SK-N-SH (cell line): ENCODE results near the gene OR52A1. TPM values are rescaled to one million over a fixed set of nuclear protein-coding genes. Genes with fewer than 3 reads are reported as not detected.

Experiments
- CTCF ChIA-PET: fragments of 300-600, 350-600 bp; formaldehyde crosslinking; extraction: SDS; loops from one replicate; lab custom pipeline; 2021; lab: Yijun Ruan, JAX
- POLR2A ChIA-PET: fragments of 350-600 bp; sonication (Branson Sonifier 250); formaldehyde crosslinking; extraction: SDS; loops from one replicate; lab custom pipeline; 2020; ENCODE audit warnings: antibody characterized with exemption, inconsistent platforms; lab: Yijun Ruan, JAX
- DNase-seq: peaks from one replicate; pipeline ENCODE4 v3.0.0; 2012
- H2AFZ ChIP-seq: fragments of 200-600 bp; sonication (generic); 2 replicates; pipeline ENCODE4 v1.8.1; 2016; ENCODE audit warnings: antibody characterized with exemption, mild to moderate bottlenecking, low read depth
- H3F3A ChIP-seq: fragments of 200-600 bp; sonication (generic); replicated peaks from 2 replicates; pipeline ENCODE3; 2016; ENCODE audit warnings: antibody characterized with exemption, mild to moderate bottlenecking; ENCODE audit not compliant: insufficient read depth
- H3K27ac ChIP-seq, 2 experiments: fragments of 200-500 bp in 1 of 2; fragments of 200-600 bp in 1 of 2; sonication (Bioruptor generic) in 1 of 2; sonication (generic), shearing (Covaris generic) in 1 of 2; 2 replicates each; pipeline versions ENCODE4 v1.5.1 to v1.6.1; 2014 to 2016; ENCODE audit warnings: low read depth in 2 of 2, inconsistent platforms in 1 of 2, low read length in 1 of 2, mild to moderate bottlenecking in 1 of 2, mixed read lengths in 1 of 2
- H3K27me3 ChIP-seq: fragments of 200-600 bp; sonication (generic), shearing (Covaris generic); 2 replicates; pipeline ENCODE4 v1.6.1; 2016; ENCODE audit warnings: mixed run types; ENCODE audit not compliant: insufficient read depth
- H3K36me3 ChIP-seq, 2 experiments: fragments of 200-500 bp in 1 of 2; fragments of 200-600 bp in 1 of 2; sonication (Bioruptor generic) in 1 of 2; sonication (generic) in 1 of 2; replicated peaks in 1 of 2; 2 replicates each; pipeline versions ENCODE3 to v1.5.1; 2014 to 2016; ENCODE audit warnings: low read length in 1 of 2, mild to moderate bottlenecking in 1 of 2; ENCODE audit not compliant: insufficient read depth in 2 of 2, control insufficient read depth in 1 of 2
- H3K4me1 ChIP-seq, 2 experiments: fragments of 200-500 bp in 1 of 2; fragments of 200-600 bp in 1 of 2; sonication (Bioruptor generic) in 1 of 2; sonication (generic), shearing (Covaris generic) in 1 of 2; 2 replicates each; pipeline versions ENCODE4 v1.5.1 to v1.6.1; 2014 to 2016; ENCODE audit warnings: low read depth in 1 of 2, low read length in 1 of 2, mixed run types in 1 of 2; ENCODE audit not compliant: insufficient read depth in 2 of 2, control insufficient read depth in 1 of 2
- H3K4me2 ChIP-seq: fragments of 200-600 bp; sonication (generic), shearing (Covaris generic); 2 replicates; pipeline ENCODE4 v1.6.1; 2017; ENCODE audit warnings: mixed run types
- H3K4me3 ChIP-seq, 2 experiments: fragments of 200-500 bp in 1 of 2; fragments of 200-600 bp in 1 of 2; sonication (Bioruptor generic) in 1 of 2; sonication (generic), shearing (Covaris generic) in 1 of 2; 2 replicates each; pipeline versions ENCODE4 v1.5.1 to v1.8.1; 2014 to 2016; ENCODE audit warnings: low read depth in 2 of 2, inconsistent platforms in 1 of 2, low read length in 1 of 2, mild to moderate bottlenecking in 1 of 2, mixed read lengths in 1 of 2, moderate library complexity in 1 of 2
- H3K79me2 ChIP-seq: fragments of 200-600 bp; sonication (generic); 2 replicates; pipeline ENCODE4 v1.8.1; 2017; ENCODE audit warnings: mild to moderate bottlenecking; ENCODE audit not compliant: insufficient read depth
- H3K9ac ChIP-seq: fragments of 200-600 bp; sonication (generic); 2 replicates; pipeline ENCODE4 v1.6.1; 2017; ENCODE audit warnings: mixed run types
- H3K9me2 ChIP-seq: fragments of 200-600 bp; sonication (generic); 2 replicates; pipeline ENCODE4 v1.6.1; 2017; ENCODE audit warnings: mixed run types
- H3K9me3 ChIP-seq: fragments of 200-600 bp; sonication (generic); 2 replicates; pipeline ENCODE4 v1.6.1; 2017; ENCODE audit warnings: mixed run types, mild to moderate bottlenecking, moderate library complexity
- H4K20me1 ChIP-seq: fragments of 200-600 bp; sonication (generic); 2 replicates; pipeline ENCODE4 v1.6.1; 2017; ENCODE audit warnings: mild to moderate bottlenecking, mixed run types; ENCODE audit not compliant: insufficient read depth
- CHD2 ChIP-seq: fragments of 150-350 bp; IDR thresholded peaks from 2 replicates; pipeline ENCODE4 v1.6.1; 2018; ENCODE audit warnings: low read length; ENCODE audit not compliant: partially characterized antibody
- CTCF ChIP-seq: fragments of 200-600 bp; sonication (generic); IDR thresholded peaks from 2 replicates; pipeline ENCODE4 v1.6.1; 2017; ENCODE audit warnings: antibody characterized with exemption, mild to moderate bottlenecking, moderate library complexity
- ELF1 ChIP-seq: IDR thresholded peaks from 2 replicates; pipeline ENCODE4 v1.4.0; 2012
- EZH2phosphoT487 ChIP-seq: fragments of 200-600 bp; sonication (generic); IDR thresholded peaks from 2 replicates; pipeline ENCODE4 v1.6.1; 2017; ENCODE audit warnings: low read depth, mixed run types, mild to moderate bottlenecking, antibody characterized with exemption, moderate library complexity, borderline replicate concordance
- FOSL2 ChIP-seq: IDR thresholded peaks from 2 replicates; pipeline ENCODE4 v1.4.0; 2012; ENCODE audit warnings: low read depth, mild to moderate bottlenecking, moderate library complexity, borderline replicate concordance
- FOXJ3 ChIP-seq: sonication (generic); formaldehyde crosslinking; IDR thresholded peaks from 2 replicates; pipeline ENCODE4 v1.5.1; 2020; ENCODE audit warnings: mild to moderate bottlenecking, missing genetic modification reagents
- GABPA ChIP-seq: IDR thresholded peaks from 2 replicates; pipeline ENCODE4 v1.4.0; 2012; ENCODE audit warnings: low read depth, mild to moderate bottlenecking
- GATA2 ChIP-seq: sonication (generic); formaldehyde crosslinking; IDR thresholded peaks from 2 replicates; pipeline ENCODE4 v1.5.0; 2020; ENCODE audit warnings: mild to moderate bottlenecking, missing genetic modification reagents
- JUND ChIP-seq: IDR thresholded peaks from 2 replicates; pipeline ENCODE4 v1.4.0; 2012
- MEF2A ChIP-seq: IDR thresholded peaks from 2 replicates; pipeline ENCODE4 v1.4.0; 2012; ENCODE audit warnings: low read depth, borderline replicate concordance
- MXI1 ChIP-seq: IDR thresholded peaks from 2 replicates; pipeline ENCODE4 v1.6.1; 2012; ENCODE audit warnings: mild to moderate bottlenecking, low read depth, low read length, improper control_type of control experiment
- NFIC ChIP-seq: IDR thresholded peaks from 2 replicates; pipeline ENCODE4 v1.4.0; 2012; ENCODE audit warnings: borderline replicate concordance
- RCOR1 ChIP-seq: fragments of 150-350 bp; IDR thresholded peaks from 2 replicates; pipeline ENCODE4 v1.6.1; 2017; ENCODE audit warnings: antibody characterized with exemption, low read length
- RFX5 ChIP-seq: IDR thresholded peaks from 2 replicates; pipeline ENCODE4 v1.6.1; 2012; ENCODE audit warnings: mild to moderate bottlenecking, improper control_type of control experiment, low read length
- RXRA ChIP-seq: IDR thresholded peaks from 2 replicates; pipeline ENCODE4 v1.4.0; 2012; ENCODE audit warnings: low read depth, mild to moderate bottlenecking, borderline replicate concordance
- SIN3A ChIP-seq: IDR thresholded peaks from 2 replicates; pipeline ENCODE4 v1.6.1; 2012; ENCODE audit warnings: low read depth, mild to moderate bottlenecking, low read length, moderate library complexity, borderline replicate concordance
- SMC3 ChIP-seq: IDR thresholded peaks from 2 replicates; pipeline ENCODE4 v1.6.1; 2012; ENCODE audit warnings: low read depth, low read length, improper control_type of control experiment
- TCF12 ChIP-seq: IDR thresholded peaks from 2 replicates; pipeline ENCODE4 v1.4.0; 2012
- WGBS: methylation state at CpG from one replicate; pipeline ENCODE4 v1.1.6; 2017; ENCODE audit warnings: low lambda C conversion rate; 5-methylcytosine and 5-hydroxymethylcytosine counted together
- polyA plus RNA-seq, 3 experiments: library from polyadenylated mRNA; depleted of rRNA; stranded (reverse); fragments of >200 nt; gene quantifications; 2 replicates each; pipeline ENCODE4 v1.2.3, GENCODE V29; 2012
- TF ChIP-seq, protein P1 (sequence below): IDR thresholded peaks from 2 replicates; pipeline ENCODE4; 2012
- TF ChIP-seq, protein P2 (sequence below): IDR thresholded peaks from 2 replicates; pipeline ENCODE4 v1.4.0; 2012; ENCODE audit warnings: low read depth
- TF ChIP-seq, protein P3 (sequence below): fragments of 150-350 bp; IDR thresholded peaks from 2 replicates; pipeline ENCODE4 v1.6.1; 2017; ENCODE audit warnings: antibody characterized with exemption, low read length, low read depth, borderline replicate concordance

The OR52A1 gene
- polyA plus RNA-seq, 1 of the 3 experiments (the other 2 are of a cell fraction): not detected

GRCh38 chr11:5153574-5154431, 754 bp downstream of the OR52A1 start:
- H3K9me2 ChIP-seq: no peaks in the 10 kb centered on the region
- H3K4me1 ChIP-seq: no peaks in the 10 kb centered on the region
- H3K36me3 ChIP-seq: no peaks in the 10 kb centered on the region
- no peaks in the 10 kb centered on the region for H3F3A ChIP-seq
- no peak for DNase-seq
- no peaks in the 10 kb centered on the region for H3K79me2 ChIP-seq
- no peak overlapping the region for H2AFZ ChIP-seq
- H3K27ac ChIP-seq: no peak overlapping the region
- no peak overlapping the region for H3K4me2 ChIP-seq
- ChIA-PET CTCF (no interaction called here), POLR2A (no interaction called here)
- no peaks in the 10 kb centered on the region for H3K27me3 ChIP-seq
- no peak for TF ChIP-seq GABPA
- TF ChIP-seq JUND: no peak
- no peak for TF ChIP-seq FOSL2
- TF ChIP-seq, protein P1, sequence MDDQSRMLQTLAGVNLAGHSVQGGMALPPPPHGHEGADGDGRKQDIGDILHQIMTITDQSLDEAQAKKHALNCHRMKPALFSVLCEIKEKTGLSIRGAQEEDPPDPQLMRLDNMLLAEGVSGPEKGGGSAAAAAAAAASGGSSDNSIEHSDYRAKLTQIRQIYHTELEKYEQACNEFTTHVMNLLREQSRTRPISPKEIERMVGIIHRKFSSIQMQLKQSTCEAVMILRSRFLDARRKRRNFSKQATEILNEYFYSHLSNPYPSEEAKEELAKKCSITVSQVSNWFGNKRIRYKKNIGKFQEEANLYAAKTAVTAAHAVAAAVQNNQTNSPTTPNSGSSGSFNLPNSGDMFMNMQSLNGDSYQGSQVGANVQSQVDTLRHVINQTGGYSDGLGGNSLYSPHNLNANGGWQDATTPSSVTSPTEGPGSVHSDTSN: no peak
- TF ChIP-seq, protein P2, sequence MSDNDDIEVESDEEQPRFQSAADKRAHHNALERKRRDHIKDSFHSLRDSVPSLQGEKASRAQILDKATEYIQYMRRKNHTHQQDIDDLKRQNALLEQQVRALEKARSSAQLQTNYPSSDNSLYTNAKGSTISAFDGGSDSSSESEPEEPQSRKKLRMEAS: no peak
- no peak for TF ChIP-seq CTCF
- no peak for TF ChIP-seq SIN3A
- TF ChIP-seq SMC3: no peak
- no peak for TF ChIP-seq RCOR1
- TF ChIP-seq ELF1: no peak
- 5% methylated on average over 3 of the region's 3 CpGs for WGBS
- no peak overlapping the region for H3K4me3 ChIP-seq
- H4K20me1 ChIP-seq: no peaks in the 10 kb centered on the region
- H3K9ac ChIP-seq: no peak overlapping the region
- no peaks in the 10 kb centered on the region for H3K9me3 ChIP-seq

- H4K20me1 ChIP-seq: no peaks in the 10 kb centered on the region
- H3K4me2 ChIP-seq: no peak overlapping the region
Measured at GRCh38 chr11:5151713-5152153, 2.8 kb downstream of the OR52A1 start.

More at GRCh38 chr11:5151713-5152153, 2.8 kb downstream of the OR52A1 start:
- CTCF ChIA-PET: no interaction called here
- Histone ChIP-seq H3K9me3 (no peaks in the 10 kb centered on the region), H3K9me2 (no peaks in the 10 kb centered on the region), H3K27ac (no peak overlapping the region), H3K36me3 (no peaks in the 10 kb centered on the region), H3K79me2 (no peaks in the 10 kb centered on the region), H3K9ac (no peak overlapping the region), H3F3A (no peaks in the 10 kb centered on the region), H3K4me1 (no peaks in the 10 kb centered on the region), H2AFZ (no peak overlapping the region), H3K4me3 (no peak overlapping the region), H3K27me3 (no peaks in the 10 kb centered on the region; the same call in 1 of the 2 replicates)
- POLR2A ChIA-PET: no interaction called here
- no peak for DNase-seq
- TF ChIP-seq CHD2 (no peak), FOXJ3 (CRISPR knock-in tag) (no peak), MXI1 (no peak), TCF12 (no peak), RFX5 (no peak), RXRA (no peak), GATA2 (CRISPR knock-in tag) (no peak), GABPA (no peak), NFIC (no peak), EZH2phosphoT487 (no peak), MEF2A (no peak), CTCF (no peak)
- TF ChIP-seq, protein P3, sequence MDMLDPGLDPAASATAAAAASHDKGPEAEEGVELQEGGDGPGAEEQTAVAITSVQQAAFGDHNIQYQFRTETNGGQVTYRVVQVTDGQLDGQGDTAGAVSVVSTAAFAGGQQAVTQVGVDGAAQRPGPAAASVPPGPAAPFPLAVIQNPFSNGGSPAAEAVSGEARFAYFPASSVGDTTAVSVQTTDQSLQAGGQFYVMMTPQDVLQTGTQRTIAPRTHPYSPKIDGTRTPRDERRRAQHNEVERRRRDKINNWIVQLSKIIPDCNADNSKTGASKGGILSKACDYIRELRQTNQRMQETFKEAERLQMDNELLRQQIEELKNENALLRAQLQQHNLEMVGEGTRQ: no peak
- TF ChIP-seq, protein P2: no peak
- 7% methylated on average over 3 of the region's 3 CpGs for WGBS
